HG03432 (cell line): Measurements from ENCODE around the gene NFIB.

ENCODE experiments used
- ATAC-seq: cut with Tn5 transposase; IDR thresholded peaks from one replicate; pipeline ENCODE4 v1.9.1; 2021; ENCODE audit warnings: mild to moderate bottlenecking, moderate library complexity; ENCODE audit not compliant: unreplicated experiment

Gene NFIB

DNA sequence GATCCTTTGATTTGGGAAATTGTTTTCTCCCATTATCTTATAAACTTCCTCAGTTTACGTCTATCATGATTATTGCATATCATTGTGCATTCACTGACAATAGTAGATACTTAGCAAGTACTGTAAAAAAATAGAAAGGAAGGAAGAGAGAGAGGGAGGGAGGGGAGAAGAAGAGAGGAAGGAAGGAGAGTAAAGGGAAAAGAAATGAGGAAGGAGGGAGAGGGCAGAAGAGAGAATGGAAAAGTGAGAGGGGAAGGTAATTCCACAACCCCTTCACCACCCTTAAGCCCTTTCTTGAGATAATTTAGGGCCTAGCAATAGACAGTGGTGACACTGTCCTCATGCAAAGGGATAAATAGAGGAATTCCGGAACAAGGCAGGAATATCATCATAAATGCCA is 64.4 kb downstream of the NFIB start:
- no peak for ATAC-seq

DNA sequence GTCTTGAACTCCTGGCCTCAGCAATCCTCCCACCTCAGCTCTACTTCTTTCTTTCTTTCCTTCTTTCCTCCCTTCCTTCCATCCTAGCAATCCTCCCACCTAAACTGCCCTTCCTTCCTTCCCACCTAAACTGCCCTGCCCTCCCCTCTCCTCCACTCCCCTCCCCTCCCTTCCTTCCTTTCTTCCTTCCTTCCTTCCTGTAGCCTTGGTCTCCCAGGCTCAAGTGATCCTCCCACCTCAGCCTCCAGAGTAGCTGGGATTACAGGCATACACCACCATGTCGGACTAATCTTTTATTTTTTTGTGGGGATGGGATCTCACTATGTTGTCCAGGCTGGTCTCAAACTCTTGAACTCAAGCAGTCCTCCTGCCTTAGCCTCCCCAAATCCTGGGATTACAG is 65.8 kb downstream of the NFIB start:
- ATAC-seq, result no peak

DNA sequence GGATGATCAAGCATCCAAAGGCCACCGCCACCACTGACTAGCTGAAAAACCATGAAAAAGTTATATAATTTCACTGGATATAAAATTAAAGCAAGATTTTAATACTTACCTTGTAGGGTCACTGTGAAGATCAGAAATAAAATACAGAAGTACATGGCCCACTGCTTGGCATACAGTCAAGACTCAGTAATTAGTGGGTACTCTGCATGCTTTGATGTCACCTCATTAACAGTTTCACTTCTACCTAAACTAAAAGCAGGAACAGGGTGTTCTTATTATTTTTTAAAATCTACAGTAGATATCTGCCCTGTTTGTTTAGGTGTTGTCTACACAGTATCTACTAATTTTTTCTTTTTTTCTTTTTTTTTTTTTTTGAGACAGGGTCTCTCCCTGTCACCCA is 66.4 kb downstream of the NFIB start:
- ATAC-seq, result no peak

DNA sequence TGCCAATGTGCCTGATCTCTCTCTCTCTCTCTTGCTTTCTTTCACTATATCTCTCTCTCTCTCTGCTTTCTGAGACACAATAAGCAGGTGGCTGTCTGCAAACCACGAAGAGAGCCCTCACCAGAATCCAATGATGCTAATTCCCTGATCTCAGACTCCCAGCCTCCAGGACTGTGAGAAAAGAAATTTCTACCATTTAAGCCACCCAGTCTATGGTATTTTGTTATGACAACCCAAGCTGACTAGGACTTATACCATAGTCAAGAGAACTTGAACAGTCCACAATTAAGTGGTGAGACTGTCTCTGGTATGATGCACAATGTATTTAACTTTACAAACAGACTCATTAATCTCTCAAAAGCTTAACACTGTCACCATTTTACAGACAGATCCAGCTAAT is 67.0 kb downstream of the NFIB start:
- ATAC-seq, result no peak

DNA sequence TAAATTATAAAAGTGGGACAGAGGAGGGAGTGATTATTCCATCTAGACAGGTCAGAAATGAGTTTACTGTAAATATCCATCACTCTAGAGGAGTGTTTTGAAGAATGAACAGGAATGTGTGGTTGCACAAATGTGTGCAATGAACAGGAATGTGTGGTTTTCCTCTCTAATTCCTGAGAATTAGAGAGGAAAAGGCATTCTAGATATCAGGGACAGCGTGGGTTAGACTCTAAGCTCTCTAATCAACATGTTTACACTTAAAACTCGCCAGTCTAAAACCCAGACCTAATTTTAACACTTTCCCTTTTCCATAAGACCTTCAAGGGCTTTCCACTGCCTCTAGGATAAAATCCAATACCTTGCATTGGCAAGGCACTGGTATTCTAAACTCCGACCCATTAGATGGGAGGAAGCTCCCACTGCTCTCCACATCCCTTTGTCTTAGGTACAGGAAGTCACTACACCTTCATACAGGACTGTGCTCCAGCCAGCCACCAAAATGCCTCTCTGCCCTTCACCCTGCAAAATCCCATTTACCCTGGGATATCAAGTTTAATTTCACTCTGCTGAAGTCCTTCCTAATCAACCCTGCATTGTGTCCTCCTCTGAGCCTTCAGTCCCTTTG is 67.9 kb downstream of the NFIB start:
- ATAC-seq, result no peak

DNA sequence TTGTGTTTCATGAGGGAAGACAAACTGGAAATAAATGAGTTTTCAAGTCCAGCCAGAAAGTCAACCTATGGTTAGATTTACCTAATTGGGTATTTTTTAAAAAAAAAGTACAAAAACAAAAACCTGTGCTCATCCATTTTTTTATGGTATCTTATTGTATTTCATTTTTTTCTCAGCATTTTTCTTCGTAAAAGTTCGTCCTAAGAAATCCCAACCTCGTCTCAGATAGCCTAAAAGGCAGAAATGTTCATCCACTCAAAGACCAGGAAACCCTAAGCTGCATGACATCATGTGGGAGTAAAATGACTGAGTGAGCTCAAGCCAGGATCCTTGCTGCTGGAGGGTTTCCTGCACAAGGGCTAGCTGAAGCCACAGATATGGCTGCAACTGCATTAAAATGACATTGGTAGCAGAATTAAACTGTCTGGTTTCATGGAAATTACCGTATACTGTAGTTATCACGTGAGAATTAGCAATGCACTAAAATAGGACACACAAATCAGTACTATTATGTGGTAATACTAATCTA is 70.4 kb downstream of the NFIB start:
- ATAC-seq, result no peak

DNA sequence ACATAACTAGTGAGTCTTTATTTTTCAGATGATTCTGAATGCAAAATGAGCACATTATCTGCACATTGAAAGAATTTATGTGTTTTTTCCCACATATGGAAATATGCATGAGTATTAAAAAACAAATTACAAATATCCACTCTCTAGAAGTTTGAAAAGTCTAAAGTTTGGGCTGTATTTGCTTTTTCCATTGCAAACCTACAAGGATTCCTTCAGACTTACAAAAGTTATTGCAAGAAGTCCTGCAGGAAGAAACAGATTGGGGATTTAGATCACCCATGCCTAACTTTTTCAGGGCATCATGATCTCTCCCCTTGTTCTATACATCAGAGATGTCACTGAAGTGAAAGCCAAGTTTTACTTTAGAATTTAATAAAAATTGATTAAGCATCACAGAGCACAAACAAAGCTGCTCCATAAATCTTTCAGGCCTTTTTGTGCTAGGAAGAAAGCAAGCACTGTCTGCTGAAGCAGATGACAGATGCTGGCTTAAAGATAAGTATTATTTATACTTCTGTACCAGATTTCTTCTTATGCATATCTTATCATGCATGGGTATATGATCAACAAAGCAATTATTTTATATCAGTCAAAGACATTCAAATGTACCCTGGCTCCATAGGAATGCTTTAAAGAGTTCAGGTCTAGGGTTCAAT is 71.7 kb downstream of the NFIB start:
- ATAC-seq, result no peak

DNA sequence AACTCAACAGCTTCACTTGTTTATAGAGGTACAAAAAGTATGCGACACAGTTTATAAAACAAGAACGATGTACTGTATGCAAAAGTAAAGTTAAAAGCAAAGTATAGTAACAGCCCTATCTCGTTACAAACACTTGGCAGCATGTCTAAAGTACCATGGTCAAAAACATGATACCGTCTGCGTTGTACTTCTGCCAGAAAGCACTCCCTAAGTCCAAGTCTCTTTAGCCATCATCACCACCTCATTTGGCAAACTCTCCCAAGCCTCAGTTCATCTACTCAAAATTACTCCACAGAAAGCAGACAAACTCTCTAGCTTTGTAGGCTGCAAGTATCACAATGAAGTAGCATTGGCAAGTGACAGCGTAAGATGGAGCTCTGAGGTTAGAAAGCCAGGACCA is 73.4 kb downstream of the NFIB start:
- no peak for ATAC-seq

DNA sequence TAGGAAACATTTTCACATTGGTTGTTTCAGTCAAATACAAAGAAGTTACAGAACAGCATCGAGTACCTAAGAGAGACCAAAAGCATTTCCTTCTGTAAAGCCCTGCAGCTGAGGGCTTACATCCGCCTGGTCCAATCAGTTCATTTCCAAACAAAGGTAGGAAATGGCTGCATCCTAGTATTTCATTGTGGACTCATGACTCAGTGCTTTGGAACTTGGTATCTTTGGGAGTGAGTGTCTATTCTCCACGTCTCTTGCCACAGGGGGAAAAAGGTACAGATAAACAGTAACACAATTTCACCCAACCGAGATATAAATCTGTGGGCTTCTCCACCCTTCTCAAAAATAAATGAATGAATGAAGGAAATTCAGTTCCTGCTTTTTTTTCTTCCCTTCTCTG is 75.4 kb downstream of the NFIB start:
- no peak for ATAC-seq

DNA sequence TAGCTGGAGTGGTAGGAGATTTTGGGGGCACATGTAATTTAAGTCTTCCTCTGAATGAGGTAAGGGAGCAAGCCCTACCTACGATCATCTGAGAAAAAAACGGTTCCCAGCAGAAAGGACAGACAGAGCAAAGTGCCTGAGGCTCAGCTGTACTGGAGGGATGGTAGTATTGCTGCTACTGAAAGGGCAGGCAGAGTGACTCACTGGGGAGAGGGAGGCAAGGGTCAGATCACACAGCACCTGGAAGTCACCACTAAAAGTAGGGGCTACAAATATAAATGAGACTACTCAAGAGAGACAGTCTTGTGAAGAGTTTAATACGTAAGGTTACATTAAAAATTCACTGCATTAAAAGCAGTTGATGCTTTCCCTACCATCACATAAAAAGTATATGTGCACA is 75.9 kb downstream of the NFIB start:
- no peak for ATAC-seq

DNA sequence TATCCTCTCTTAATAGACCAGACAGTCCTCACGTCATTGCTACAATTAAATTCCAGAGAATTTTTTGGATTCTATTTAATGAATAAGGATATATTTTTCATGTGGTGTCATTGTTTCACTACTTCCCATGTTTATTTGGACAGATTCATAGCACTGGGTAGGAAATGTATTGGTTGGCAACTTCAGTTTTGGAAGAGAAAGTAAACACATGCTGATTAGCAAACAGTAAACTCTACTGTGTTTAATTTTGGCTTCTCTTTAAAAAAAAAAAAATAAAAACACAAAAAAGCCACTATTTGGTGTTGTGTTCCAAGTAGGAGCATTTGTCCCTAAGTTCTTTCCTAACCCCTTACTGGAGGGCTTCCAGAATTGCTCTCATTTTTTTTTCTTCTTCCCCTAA is 77.3 kb downstream of the NFIB start:
- ATAC-seq, result no peak

DNA sequence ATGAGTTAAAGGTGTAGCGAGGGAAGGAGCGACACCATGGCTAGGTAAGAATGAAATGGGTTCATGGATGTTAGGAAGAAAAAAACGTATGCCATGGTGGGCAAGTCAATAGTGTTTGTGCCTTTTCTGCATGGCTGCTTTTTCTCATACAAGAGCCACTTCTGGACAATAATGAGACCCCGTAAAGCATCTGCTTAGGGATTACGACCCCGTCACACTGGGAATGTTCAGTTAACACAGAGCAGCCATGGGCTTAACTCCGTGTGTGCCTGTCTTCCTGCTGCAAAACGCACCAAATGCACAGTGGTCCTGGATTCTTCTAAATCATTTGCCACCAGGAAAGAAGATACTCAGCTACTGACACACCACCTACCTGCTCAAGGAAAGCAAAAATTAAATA is 81.8 kb downstream of the NFIB start:
- ATAC-seq, result no peak

DNA sequence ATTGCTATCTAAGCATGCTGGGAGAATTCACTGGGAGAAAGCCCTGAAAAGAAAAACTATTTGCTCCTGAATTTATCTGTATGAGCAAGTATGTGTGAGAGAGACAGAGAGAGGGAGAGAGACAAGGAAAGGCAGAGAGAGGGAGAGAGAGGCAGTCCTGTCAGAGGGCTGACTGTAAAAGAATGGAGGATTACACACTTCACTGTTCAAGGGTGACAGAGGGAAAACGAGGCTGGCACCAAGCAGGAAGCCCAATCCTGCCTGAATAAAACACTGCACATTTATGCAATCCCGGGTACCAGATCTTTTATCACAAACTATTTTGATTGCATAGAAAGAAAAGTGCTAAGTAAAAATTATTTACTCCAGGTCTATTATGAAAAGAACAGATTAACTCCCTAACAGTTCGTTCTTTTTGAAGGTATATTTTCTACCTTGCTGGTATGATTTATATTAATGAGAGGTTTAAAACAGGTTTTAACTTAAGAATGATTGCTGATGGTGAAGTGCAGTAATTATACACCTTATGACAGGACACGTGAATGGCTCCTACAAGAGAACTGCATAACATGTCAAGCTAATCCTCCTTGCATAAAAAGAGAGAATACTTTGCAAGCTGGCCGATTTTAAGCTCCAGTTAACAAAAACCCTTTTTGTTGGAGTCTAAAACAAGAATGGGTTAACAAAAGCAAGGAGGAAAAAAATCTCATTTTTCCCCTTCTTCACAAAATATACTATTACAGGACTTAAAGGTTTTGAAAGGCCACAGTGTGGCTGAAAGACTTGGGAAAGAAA is 82.5 kb downstream of the NFIB start:
- no peak for ATAC-seq

DNA sequence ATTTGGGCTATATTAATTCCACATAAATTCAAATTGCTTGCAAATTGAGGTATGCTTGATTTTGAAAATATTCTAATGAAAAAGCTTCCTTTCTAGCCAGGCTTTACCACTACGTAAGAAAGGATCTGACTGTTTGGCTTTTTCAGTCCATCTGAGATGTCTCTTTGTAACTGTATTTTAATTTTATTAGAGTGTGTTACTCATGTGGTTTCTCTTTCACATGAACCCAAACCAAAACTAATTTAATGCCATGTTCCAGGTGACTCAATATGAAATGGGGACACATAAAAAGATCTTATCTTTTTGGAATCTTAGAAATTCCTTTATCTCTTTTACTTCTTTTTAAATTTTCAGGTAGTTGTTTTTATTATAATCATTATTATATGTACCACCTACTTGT is 85.3 kb downstream of the NFIB start:
- no peak for ATAC-seq

DNA sequence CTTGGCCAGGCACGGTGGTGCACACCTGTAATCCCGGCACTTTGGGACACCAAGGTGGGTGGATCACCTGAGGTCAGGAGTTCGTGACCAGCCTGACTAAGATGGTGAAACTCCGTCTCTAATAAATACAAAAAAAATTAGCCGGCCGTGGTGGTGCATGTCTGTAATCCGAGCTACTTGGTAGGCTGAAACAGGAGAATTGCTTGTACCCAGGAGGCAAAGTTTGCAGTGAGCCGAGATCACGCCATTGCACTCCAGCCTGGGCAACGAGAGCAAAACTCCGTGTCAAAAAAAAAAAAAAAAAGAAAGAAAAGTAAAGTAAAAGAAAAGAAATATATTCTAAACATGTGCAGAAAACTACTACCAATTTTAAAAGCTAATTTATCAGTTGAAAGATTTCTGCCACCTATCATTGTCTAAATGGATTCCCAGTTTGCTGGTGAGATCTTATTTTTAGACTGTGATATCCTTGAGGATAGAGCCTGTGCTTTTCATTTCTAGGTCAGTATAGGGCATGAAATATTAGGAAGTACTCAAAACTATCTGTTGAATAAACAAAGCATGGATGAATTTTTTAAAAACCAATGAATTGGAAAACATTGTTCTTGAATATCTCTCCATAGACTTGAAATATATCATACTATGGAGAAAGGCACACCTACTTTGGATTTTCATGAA is 86.9 kb downstream of the NFIB start:
- ATAC-seq, result no peak

DNA sequence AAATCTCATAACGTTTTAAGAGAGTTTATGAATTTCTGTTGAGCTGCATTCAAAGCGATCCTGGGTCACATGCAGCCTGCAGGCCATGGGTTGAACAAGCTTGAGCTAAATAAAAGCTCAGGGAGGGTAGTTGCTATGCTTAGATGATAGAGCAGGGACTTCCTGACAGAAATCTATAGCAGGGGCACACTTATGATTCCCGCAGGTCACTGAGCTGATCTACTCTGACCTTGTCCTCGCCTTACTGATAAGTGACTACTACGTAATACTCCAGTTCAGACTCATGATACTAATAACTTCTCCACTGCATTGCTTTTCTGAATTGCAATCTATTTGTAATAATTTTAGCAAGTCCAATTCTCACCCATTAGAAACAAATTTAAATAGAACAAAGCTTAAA is 90.9 kb downstream of the NFIB start:
- ATAC-seq, result no peak

DNA sequence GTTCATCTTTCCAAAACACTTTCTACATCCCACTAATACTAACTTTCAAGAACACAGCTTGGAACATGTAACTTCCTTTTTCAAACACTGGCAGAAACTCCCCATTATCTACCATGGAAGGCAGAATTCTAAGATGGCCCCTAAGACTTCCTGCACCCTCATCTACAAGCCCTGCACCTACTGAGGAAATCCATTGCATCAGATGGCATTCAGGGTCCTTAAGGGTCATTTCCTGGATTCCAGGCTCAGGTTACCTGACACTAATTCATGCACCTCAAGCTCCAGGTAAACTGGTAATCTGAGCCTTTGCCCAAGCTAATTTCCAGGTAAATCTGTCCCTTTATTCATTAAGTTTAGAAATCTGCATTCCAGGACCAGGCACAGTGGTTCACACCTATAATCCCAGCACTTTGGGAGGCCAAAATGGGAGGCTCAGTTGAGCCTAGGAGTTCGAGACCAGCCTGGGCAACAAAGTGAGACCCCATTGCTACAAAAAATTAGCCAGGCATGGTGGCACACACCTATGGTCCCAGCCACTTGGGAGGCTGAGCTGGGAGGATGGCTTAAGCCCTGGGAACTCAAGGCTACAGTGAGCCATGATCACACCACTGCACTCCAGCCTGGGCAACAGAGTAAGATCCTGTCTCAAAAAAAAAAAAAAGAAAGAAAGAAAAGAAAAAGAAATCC is 91.6 kb downstream of the NFIB start:
- ATAC-seq, result no peak

DNA sequence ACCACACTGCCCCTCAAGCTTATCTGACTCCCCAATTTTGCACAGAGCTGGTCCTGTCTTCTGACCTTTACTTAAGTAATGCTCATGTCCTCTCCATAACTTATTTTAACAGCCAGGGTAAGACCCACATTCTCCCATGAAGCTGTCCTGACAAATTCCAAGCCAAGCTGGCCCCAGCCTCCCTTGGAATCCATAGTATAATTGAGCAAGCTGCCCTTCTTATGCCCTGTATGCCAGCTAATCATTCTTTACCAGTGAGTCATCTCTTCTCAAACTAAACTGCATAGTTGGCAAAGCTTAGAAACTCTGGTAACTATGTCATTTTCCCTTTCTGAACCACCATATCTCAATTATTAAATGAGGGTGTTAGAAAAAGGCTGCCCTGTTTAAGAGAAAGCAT is 92.4 kb downstream of the NFIB start:
- ATAC-seq, result no peak

DNA sequence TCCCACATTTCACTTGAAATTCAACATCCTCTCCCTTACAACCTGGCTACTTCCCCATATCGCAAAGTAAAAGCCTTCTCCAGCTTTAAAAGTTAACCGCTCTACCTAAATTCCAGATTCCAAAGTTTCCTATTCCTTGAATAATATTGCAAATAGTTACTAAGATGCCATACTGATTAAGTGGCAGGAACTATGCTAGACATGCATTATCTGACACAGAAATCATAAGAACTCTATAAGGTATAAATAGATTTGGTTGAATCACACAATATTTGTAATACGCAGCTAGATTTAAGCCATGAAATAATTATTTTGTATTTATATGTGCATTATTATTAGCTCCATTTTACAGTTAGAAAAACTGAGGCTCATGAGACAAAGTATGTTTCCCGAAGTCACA is 92.8 kb downstream of the NFIB start:
- no peak for ATAC-seq

DNA sequence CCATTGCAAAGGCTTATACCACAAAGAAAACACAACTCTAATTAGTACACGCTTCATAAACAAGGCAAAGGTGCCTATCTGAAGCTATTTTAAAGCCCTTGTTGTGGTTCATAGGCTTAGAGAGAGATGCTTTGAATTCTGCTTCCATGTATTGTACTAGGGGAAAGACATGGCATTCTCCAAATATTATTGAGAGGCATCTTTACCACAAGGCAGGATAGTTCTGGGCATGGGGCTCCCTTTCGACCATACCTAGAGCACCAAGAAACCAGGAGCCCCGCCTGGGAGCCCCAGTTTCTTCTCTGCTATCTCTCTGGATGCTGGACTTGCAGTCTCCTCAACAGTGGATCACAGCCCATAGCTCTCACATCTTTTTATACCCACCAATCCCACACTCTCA is 93.7 kb downstream of the NFIB start:
- ATAC-seq, result no peak

DNA sequence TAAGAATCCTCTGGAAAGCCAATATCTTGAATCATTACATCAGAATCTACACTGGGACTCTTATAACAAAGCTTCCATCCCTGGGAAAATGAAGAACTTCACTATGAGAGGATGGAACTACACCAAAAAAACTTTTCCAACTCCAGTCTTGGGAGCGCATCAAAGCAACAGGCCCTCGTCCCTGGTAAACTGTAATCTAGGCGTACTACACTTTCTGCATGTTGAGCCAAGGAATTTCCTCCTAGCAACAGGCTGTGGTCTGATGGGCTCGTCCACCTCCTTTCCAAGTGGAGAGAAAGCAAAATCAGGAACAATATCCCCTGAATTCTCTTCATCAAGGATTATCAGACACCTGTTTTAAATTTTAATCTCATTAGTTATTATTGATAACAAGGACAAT is 94.1 kb downstream of the NFIB start:
- ATAC-seq, result no peak
